KMS-11 (cell line): Measurements from ENCODE around the gene KPTN.

Experiments used
- H2AFZ ChIP-seq: fragments of 200-600 bp; sonication (generic); 2 replicates; pipeline ENCODE4 v1.6.1; 2016; ENCODE audit warnings: antibody characterized with exemption, mixed run types, low read depth
- H3K27ac ChIP-seq: fragments of 200-600 bp; sonication (generic); 2 replicates; pipeline ENCODE4 v1.6.1; 2016; ENCODE audit warnings: mild to moderate bottlenecking, mixed run types
- H3K27me3 ChIP-seq: fragments of 200-600 bp; sonication (generic); 2 replicates; pipeline ENCODE4 v1.6.1; 2017; ENCODE audit warnings: mild to moderate bottlenecking, low read depth, mixed run types, moderate library complexity; ENCODE audit not compliant: insufficient read depth
- H3K36me3 ChIP-seq: fragments of 200-600 bp; sonication (generic); 2 replicates; pipeline ENCODE4 v1.6.1; 2017; ENCODE audit warnings: mild to moderate bottlenecking, mixed run types; ENCODE audit not compliant: insufficient read depth
- H3K4me1 ChIP-seq: fragments of 200-600 bp; sonication (generic); 2 replicates; pipeline ENCODE4 v1.6.1; 2016; ENCODE audit warnings: mild to moderate bottlenecking, low read depth, mixed run types; ENCODE audit not compliant: poor library complexity, severe bottlenecking
- H3K4me2 ChIP-seq: fragments of 200-600 bp; sonication (generic); 2 replicates; pipeline ENCODE4 v1.7.0; 2016; ENCODE audit warnings: mild to moderate bottlenecking, mixed run types
- H3K4me3 ChIP-seq: fragments of 200-600 bp; sonication (generic); IDR thresholded peaks from 2 replicates; pipeline ENCODE4 v1.6.1; 2017; ENCODE audit warnings: low read depth, low read length, mixed read lengths; ENCODE audit not compliant: insufficient read depth
- H3K79me2 ChIP-seq: fragments of 200-600 bp; sonication (generic); 2 replicates; pipeline ENCODE4 v1.6.1; 2016; ENCODE audit warnings: low read depth, mixed run types; ENCODE audit not compliant: insufficient read depth
- H3K9ac ChIP-seq: fragments of 200-600 bp; sonication (generic); 2 replicates; pipeline ENCODE4 v1.6.1; 2016; ENCODE audit warnings: mild to moderate bottlenecking, mixed run types
- H4K20me1 ChIP-seq: fragments of 200-600 bp; sonication (generic); 2 replicates; pipeline ENCODE4 v1.6.1; 2016; ENCODE audit warnings: mild to moderate bottlenecking, mixed run types; ENCODE audit not compliant: insufficient read depth
- TF ChIP-seq, protein P1 (sequence below): fragments of 200-600 bp; sonication (generic); conservative IDR thresholded peaks from 2 replicates; pipeline ENCODE4 v1.6.1; 2017; ENCODE audit warnings: low read depth, mild to moderate bottlenecking, antibody characterized with exemption, low read length, moderate library complexity, mixed read lengths

Gene KPTN

GRCh38 chr19:47430041-47430802 lies 53.8 kb downstream of the KPTN start:
- TF ChIP-seq, protein P1, sequence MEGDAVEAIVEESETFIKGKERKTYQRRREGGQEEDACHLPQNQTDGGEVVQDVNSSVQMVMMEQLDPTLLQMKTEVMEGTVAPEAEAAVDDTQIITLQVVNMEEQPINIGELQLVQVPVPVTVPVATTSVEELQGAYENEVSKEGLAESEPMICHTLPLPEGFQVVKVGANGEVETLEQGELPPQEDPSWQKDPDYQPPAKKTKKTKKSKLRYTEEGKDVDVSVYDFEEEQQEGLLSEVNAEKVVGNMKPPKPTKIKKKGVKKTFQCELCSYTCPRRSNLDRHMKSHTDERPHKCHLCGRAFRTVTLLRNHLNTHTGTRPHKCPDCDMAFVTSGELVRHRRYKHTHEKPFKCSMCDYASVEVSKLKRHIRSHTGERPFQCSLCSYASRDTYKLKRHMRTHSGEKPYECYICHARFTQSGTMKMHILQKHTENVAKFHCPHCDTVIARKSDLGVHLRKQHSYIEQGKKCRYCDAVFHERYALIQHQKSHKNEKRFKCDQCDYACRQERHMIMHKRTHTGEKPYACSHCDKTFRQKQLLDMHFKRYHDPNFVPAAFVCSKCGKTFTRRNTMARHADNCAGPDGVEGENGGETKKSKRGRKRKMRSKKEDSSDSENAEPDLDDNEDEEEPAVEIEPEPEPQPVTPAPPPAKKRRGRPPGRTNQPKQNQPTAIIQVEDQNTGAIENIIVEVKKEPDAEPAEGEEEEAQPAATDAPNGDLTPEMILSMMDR: no peak
- H3K36me3 ChIP-seq: no peaks in the 10 kb centered on the region
- no peak overlapping the region for H3K27ac ChIP-seq
- H3K4me2 ChIP-seq: no peak overlapping the region
- H3K4me1 ChIP-seq: peaks cover 36% of the 10 kb centered on the region
- H3K4me3 ChIP-seq: no peak overlapping the region
- H3K27me3 ChIP-seq: peaks cover 32% of the 10 kb centered on the region
- no peak overlapping the region for H3K9ac ChIP-seq
- no peaks in the 10 kb centered on the region for H3K79me2 ChIP-seq
- no peak overlapping the region for H2AFZ ChIP-seq
- no peaks in the 10 kb centered on the region for H4K20me1 ChIP-seq

- H3K4me1 ChIP-seq: peaks cover 29% of the 10 kb centered on the region
- no peak overlapping the region for H3K4me3 ChIP-seq
- H3K9ac ChIP-seq: no peak overlapping the region
- TF ChIP-seq, protein P1: no peak
- peak overlapping the region; percentile 84 for H3K4me2 ChIP-seq
- H2AFZ ChIP-seq: peak overlapping the region; percentile 66; the same call in 1 of the 2 replicates
- no peak overlapping the region for H3K27ac ChIP-seq
- H4K20me1 ChIP-seq: no peaks in the 10 kb centered on the region
- peaks cover 32% of the 10 kb centered on the region for H3K27me3 ChIP-seq
- no peaks in the 10 kb centered on the region for H3K79me2 ChIP-seq
- H3K36me3 ChIP-seq: no peaks in the 10 kb centered on the region
These were observed 54.8 kb downstream of the KPTN start for GRCh38 chr19:47429140-47429793.

DNA sequence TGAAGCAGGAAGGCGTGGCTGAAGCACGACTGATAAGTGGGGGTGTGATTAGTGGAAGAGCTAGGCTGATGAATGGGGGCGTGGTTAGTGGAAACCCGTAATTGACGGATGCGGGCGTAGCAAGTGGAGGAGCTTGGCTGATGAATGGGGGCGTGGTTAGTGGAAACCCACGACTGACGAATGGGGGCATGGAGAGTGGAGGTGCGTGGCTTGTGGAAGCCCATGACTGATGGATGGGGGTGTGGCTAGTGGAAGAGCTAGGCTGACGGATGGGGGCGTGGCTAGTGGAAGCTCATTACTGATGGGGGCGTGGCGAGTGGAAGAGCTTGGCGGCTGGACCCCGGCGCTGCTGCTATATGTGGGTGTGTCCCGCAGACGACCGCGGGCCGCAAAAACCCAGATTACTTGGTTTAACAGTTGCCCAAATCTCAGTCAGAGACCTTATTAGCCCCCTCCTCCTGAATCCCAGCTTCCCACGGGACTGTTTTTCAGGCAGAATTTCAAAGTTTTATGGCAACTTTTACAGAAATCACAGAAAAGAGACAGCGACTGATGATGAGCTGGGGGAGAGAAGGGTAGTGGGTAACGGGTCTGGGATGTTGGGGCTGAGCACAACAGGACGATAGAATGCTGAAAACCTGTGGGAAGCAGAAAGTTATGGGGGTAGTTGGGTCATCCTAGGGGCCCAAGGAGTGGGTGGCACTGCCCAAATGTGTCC lies 55.7 kb downstream of the KPTN start:
- no peak overlapping the region for H3K27ac ChIP-seq
- no peaks in the 10 kb centered on the region for H3K79me2 ChIP-seq
- peaks cover 29% of the 10 kb centered on the region for H3K4me1 ChIP-seq
- no peaks in the 10 kb centered on the region for H3K36me3 ChIP-seq
- H3K9ac ChIP-seq: no peak overlapping the region
- TF ChIP-seq, protein P1: no peak
- H2AFZ ChIP-seq: peak overlapping the region; percentile 66; the same call in 1 of the 2 replicates
- no peaks in the 10 kb centered on the region for H4K20me1 ChIP-seq
- H3K4me3 ChIP-seq: no peak overlapping the region
- H3K27me3 ChIP-seq: peaks cover 33% of the 10 kb centered on the region
- peak overlapping the region; percentile 84 for H3K4me2 ChIP-seq

DNA sequence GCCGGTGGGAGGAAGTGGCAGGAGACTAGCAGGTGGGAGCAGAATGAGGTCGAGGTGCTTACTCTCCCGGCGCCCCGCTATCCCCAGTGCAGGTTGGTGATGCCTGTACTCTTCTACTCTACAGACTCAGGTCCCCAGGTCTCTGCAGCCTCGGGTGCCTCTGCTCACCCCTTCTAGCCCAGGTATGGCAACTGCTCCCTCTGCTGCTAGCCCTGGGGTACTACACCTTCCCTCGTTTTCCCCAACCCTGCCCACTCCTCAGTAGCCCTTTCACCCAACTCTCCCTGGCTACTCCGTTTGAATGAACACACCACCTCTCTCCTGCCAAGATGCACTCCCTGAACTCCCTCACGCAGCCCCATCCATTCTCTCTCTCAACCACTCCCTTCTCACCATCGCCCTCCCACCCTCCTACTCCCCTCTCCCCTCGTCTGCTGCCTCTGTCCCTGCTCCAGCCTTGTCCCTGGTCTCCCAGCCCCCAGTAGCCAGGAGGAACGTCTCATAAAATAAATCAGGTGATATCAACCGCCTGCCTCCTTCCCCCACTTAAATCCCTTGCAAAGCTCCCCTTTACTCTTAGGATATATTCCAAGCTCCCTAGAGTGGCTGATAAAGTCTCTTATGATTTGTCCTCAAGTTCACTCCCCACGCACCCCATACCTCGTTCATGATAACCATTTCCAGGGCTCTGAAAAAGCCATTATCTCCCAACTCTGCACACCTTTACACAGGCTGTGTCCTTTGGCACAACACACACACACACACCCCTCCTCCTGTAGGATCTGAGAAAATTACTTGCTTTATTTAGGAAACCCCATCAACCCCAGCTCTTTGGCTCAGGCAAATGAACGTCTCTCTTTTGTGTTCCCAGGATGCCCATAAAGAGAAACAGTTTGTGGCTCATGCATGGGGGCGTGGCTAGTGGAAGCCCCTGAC lies 56.5 kb downstream of the KPTN start:
- Histone ChIP-seq H2AFZ (0 out of 2 replicates have a peak overlapping the region, but pooled peaks have one; percentile 66), H3K27me3 (peaks cover 39% of the 10 kb centered on the region), H3K27ac (no peak overlapping the region), H4K20me1 (no peaks in the 10 kb centered on the region), H3K4me1 (peaks cover 23% of the 10 kb centered on the region), H3K9ac (no peak overlapping the region), H3K79me2 (no peaks in the 10 kb centered on the region), H3K36me3 (no peaks in the 10 kb centered on the region), H3K4me3 (no peak overlapping the region), H3K4me2 (peak overlapping the region; percentile 84; the same call in 1 of the 2 replicates)
- TF ChIP-seq, protein P1: peak; percentile 95
